HepG2 (cell line): Measurements from ENCODE around the gene MILR1.

Experiments
- CCAR2 ChIP-seq: fragments of 200-400 bp; formaldehyde crosslinking; optimal IDR thresholded peaks from 2 replicates; pipeline ENCODE3; 2018; ENCODE audit warnings: low read depth, mild to moderate bottlenecking, low read length, moderate library complexity
- NCOA2 ChIP-seq: sonication (generic); formaldehyde crosslinking; IDR thresholded peaks from 2 replicates; pipeline ENCODE4 v1.8.0; 2022; ENCODE audit warnings: inconsistent platforms
- NFATC3 ChIP-seq: sonication (generic); formaldehyde crosslinking; IDR thresholded peaks from 2 replicates; pipeline ENCODE4 v1.5.1; 2020; ENCODE audit warnings: mild to moderate bottlenecking, missing genetic modification reagents
- ZBTB33 ChIP-seq: sonication (generic); formaldehyde crosslinking; IDR thresholded peaks from 2 replicates; pipeline ENCODE4 v1.4.0; 2020; ENCODE audit warnings: missing genetic modification reagents
- ZFP62 ChIP-seq: sonication (generic); formaldehyde crosslinking; IDR thresholded peaks from 2 replicates; pipeline ENCODE4 v1.4.0; 2020; ENCODE audit warnings: missing genetic modification reagents
- ZSCAN20 ChIP-seq: sonication (generic); formaldehyde crosslinking; IDR thresholded peaks from 2 replicates; pipeline ENCODE4 v1.4.0; 2020; ENCODE audit warnings: missing genetic modification reagents, mild to moderate bottlenecking, borderline replicate concordance
- ZZZ3 ChIP-seq: sonication (generic); formaldehyde crosslinking; IDR thresholded peaks from 2 replicates; pipeline ENCODE4 v1.4.0; 2020; ENCODE audit warnings: missing genetic modification reagents, mild to moderate bottlenecking, borderline replicate concordance
- TF ChIP-seq, protein P1 (sequence below): sonication (generic); formaldehyde crosslinking; IDR thresholded peaks from 2 replicates; pipeline ENCODE4 v1.5.0; 2020; ENCODE audit warnings: missing genetic modification reagents

DNA sequence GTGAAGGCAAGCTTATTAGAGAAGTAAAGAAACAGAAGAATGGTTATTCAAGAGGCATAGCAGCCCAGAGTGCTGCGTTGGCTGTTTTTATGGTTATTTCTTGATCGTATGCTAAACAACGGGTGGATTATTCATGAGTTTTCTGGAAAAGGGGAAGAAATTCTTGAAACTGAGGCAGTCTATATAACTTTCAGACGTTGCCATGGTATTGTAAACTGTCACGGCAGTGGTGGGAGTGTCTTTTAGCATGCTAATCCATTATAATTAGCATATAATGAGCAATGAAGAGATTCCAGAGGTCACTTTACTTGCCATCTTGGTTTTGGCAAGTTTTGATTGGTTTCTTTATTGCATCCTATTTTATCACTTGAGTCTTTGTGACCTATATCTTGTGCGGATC, 17.4 kb upstream of the MILR1 start:
- TF ChIP-seq CCAR2 (no peak), ZSCAN20 (CRISPR knock-in tag) (no peak), NFATC3 (CRISPR knock-in tag) (no peak), ZFP62 (CRISPR knock-in tag) (no peak), NCOA2 (CRISPR knock-in tag) (no peak), ZZZ3 (CRISPR knock-in tag) (no peak), ZBTB33 (CRISPR knock-in tag) (no peak)
- TF ChIP-seq, protein P1, sequence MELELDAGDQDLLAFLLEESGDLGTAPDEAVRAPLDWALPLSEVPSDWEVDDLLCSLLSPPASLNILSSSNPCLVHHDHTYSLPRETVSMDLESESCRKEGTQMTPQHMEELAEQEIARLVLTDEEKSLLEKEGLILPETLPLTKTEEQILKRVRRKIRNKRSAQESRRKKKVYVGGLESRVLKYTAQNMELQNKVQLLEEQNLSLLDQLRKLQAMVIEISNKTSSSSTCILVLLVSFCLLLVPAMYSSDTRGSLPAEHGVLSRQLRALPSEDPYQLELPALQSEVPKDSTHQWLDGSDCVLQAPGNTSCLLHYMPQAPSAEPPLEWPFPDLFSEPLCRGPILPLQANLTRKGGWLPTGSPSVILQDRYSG (CRISPR knock-in tag) = no peak
